DND-41 (cell line): ENCODE measurements around the gene NEK4.

Source experiments
- CTCF ChIP-seq: IDR thresholded peaks from 2 replicates; pipeline ENCODE4 v1.5.1; 2012; ENCODE audit warnings: borderline replicate concordance, low read length, moderate library complexity, mild to moderate bottlenecking; ENCODE audit not compliant: poor library complexity, severe bottlenecking; ENCODE audit errors: extremely low read depth
- EZH2 ChIP-seq: IDR thresholded peaks from 3 replicates; pipeline ENCODE4 v1.6.1; 2012; ENCODE audit warnings: borderline replicate concordance, low read depth, mild to moderate bottlenecking, moderate library complexity, low read length, inconsistent platforms; ENCODE audit not compliant: severe bottlenecking

DNA sequence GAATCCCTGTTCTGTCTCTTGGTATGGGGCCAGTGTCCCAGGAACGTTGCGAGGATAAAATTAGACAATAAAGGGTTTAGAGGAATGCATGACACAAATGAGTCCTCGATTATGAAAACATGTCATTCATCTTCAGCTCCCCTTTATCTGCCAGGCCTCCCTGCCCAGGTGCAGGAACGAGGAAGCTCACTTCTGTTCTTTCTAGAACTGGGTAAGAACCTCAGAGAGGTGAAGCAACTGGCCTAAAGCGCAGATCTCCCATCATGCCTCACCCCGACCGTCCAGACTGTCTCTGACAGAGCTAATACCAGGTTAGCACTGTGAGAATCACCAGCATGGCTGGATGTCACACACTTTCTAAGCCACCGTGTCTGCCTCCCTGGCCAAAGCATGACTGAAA, 5.1 kb upstream of the NEK4 start:
- TF ChIP-seq CTCF: no peak
- no peak for TF ChIP-seq EZH2
